Nephron (organoid): ENCODE measurements around the gene TRIM17.

Experiments
- H3K27ac Mint-ChIP-seq, 3 experiments: 2 replicates each; pipeline ENCODE4 v1.8.0; 2020; ENCODE audit warnings: mixed read lengths in 3 of 3, mild to moderate bottlenecking in 2 of 3, moderate library complexity in 1 of 3
- H3K27me3 Mint-ChIP-seq: 2 replicates; pipeline ENCODE4 v1.8.0; 2021; ENCODE audit warnings: low read depth, mild to moderate bottlenecking, moderate library complexity, mixed read lengths
- H3K36me3 Mint-ChIP-seq: 2 replicates; pipeline ENCODE4 v1.8.0; 2020; ENCODE audit warnings: low read depth, mixed read lengths
- H3K4me1 Mint-ChIP-seq: 2 replicates; pipeline ENCODE4 v1.8.0; 2020; ENCODE audit warnings: mixed read lengths
- H3K4me3 Mint-ChIP-seq, 3 experiments: 2 replicates each; pipeline ENCODE4 v1.8.0; 2020; ENCODE audit warnings: mild to moderate bottlenecking in 3 of 3, mixed read lengths in 3 of 3, moderate library complexity in 2 of 3
- H3K9me3 Mint-ChIP-seq: 2 replicates; pipeline ENCODE4 v1.8.0; 2020; ENCODE audit warnings: mixed read lengths
- CTCF ChIP-seq, 3 experiments: fragments of 200-600 bp; sonication (generic); IDR thresholded peaks; one replicate each; pipeline ENCODE4 v1.5.0; 2021; ENCODE audit warnings: antibody characterized with exemption in 3 of 3; ENCODE audit not compliant: unreplicated experiment in 3 of 3

TRIM17 gene

GRCh38 chr1:228394571-228395394 is 21.9 kb downstream of the TRIM17 start:
- H3K36me3 Mint-ChIP-seq = peaks cover 26% of the 10 kb centered on the region
- TF ChIP-seq CTCF (IDR thresholded peaks at IDR 0.05; ENCODE audit: unreplicated experiment in 3 of 3) = no peak
- H3K27ac Mint-ChIP-seq = no peak overlapping the region
- H3K27me3 Mint-ChIP-seq = no peaks in the 10 kb centered on the region
- no peaks in the 10 kb centered on the region for H3K9me3 Mint-ChIP-seq
- H3K4me3 Mint-ChIP-seq = no peak overlapping the region
- no peaks in the 10 kb centered on the region for H3K4me1 Mint-ChIP-seq

- Mint-ChIP-seq H3K36me3 (peaks cover 22% of the 10 kb centered on the region), H3K27ac (no peak overlapping the region), H3K4me3 (no peak overlapping the region), H3K4me1 (no peaks in the 10 kb centered on the region), H3K27me3 (no peaks in the 10 kb centered on the region), H3K9me3 (no peaks in the 10 kb centered on the region)
- TF ChIP-seq CTCF (IDR thresholded peaks at IDR 0.05; ENCODE audit: unreplicated experiment in 3 of 3) = no peak
Observed at GRCh38 chr1:228393811-228394570, 22.7 kb downstream of the TRIM17 start.

- Mint-ChIP-seq H3K27ac (no peak overlapping the region), H3K4me1 (no peaks in the 10 kb centered on the region), H3K36me3 (peaks cover 22% of the 10 kb centered on the region), H3K4me3 (no peak overlapping the region), H3K9me3 (no peaks in the 10 kb centered on the region), H3K27me3 (no peaks in the 10 kb centered on the region)
- no peak for TF ChIP-seq CTCF (IDR thresholded peaks at IDR 0.05; ENCODE audit: unreplicated experiment in 3 of 3)
Observed at GRCh38 chr1:228393268-228393701, 23.4 kb downstream of the TRIM17 start.

- no peaks in the 10 kb centered on the region for H3K9me3 Mint-ChIP-seq
- H3K27me3 Mint-ChIP-seq = peaks cover 3% of the 10 kb centered on the region
- peaks cover 13% of the 10 kb centered on the region for H3K36me3 Mint-ChIP-seq
- no peak overlapping the region for H3K27ac Mint-ChIP-seq
- no peak for TF ChIP-seq CTCF (IDR thresholded peaks at IDR 0.05; ENCODE audit: unreplicated experiment in 3 of 3)
- H3K4me3 Mint-ChIP-seq = no peak overlapping the region
- H3K4me1 Mint-ChIP-seq = no peaks in the 10 kb centered on the region
Observed at GRCh38 chr1:228392111-228392936, 24.3 kb downstream of the TRIM17 start.

- H3K9me3 Mint-ChIP-seq = no peaks in the 10 kb centered on the region
- H3K4me3 Mint-ChIP-seq = no peak overlapping the region
- no peak overlapping the region for H3K27ac Mint-ChIP-seq
- H3K36me3 Mint-ChIP-seq = peaks cover 12% of the 10 kb centered on the region
- TF ChIP-seq CTCF (IDR thresholded peaks at IDR 0.05; ENCODE audit: unreplicated experiment in 3 of 3) = no peak
- peaks cover 4% of the 10 kb centered on the region for H3K27me3 Mint-ChIP-seq
- H3K4me1 Mint-ChIP-seq = no peaks in the 10 kb centered on the region
Observed at GRCh38 chr1:228391411-228392020, 25.1 kb downstream of the TRIM17 start.
